Endothelial cell of umbilical vein (primary cell): ENCODE results near the gene TMEM183A. TPM values are rescaled to one million over a fixed set of nuclear protein-coding genes. Genes with fewer than 3 reads are reported as not detected.

ENCODE experiments used
- BruUV-seq: library from RNA; stranded (reverse); fragments of 400-500 nt; replicated peaks from 2 replicates; lab custom pipeline; 2021; lab: Mats Ljungman, UMichigan
- CTCF ChIA-PET: fragments of 300-600, 350-600 bp; sonication (Branson Sonifier 250); formaldehyde crosslinking; loops from one replicate; lab custom pipeline; 2021; ENCODE audit warnings: antibody characterized with exemption, inconsistent platforms; lab: Charles Lee
- POLR2A ChIA-PET: fragments of 300-600, 350-600 bp; sonication (Branson Sonifier 250); formaldehyde crosslinking; loops from one replicate; lab custom pipeline; 2021; ENCODE audit warnings: antibody characterized with exemption, inconsistent platforms; lab: Charles Lee
- DNase-seq: peaks from one replicate; pipeline ENCODE4 v3.0.0-alpha.2; 2011; ENCODE audit warnings: low read depth, low spot score
- FAIRE-seq: peaks from 2 replicates; lab custom pipeline; 2011; peaks lifted over from hg19 to GRCh38; lab: Jason Lieb, UNC
- H2AFZ ChIP-seq: 2 replicates; pipeline ENCODE4 v1.6.0; 2012; ENCODE audit warnings: low read depth, low read length, control low read depth, inconsistent platforms
- H3K27ac ChIP-seq: 2 replicates; pipeline ENCODE4 v1.5.1; 2011; ENCODE audit warnings: low read depth, mild to moderate bottlenecking, control low read depth, low read length, moderate library complexity; ENCODE audit not compliant: insufficient read depth
- H3K27me3 ChIP-seq, 2 experiments: 2 replicates each; pipeline versions ENCODE4 v1.6.0 to v1.6.1; 2011; ENCODE audit warnings: low read length in 2 of 2, mixed read lengths in 1 of 2; ENCODE audit not compliant: control insufficient read depth in 2 of 2, insufficient read depth in 2 of 2
- H3K36me3 ChIP-seq, 2 experiments: 2 replicates in 1 of 2; 3 replicates in 1 of 2; pipeline ENCODE4 v1.5.1; 2011; ENCODE audit warnings: low read length in 2 of 2, mild to moderate bottlenecking in 1 of 2, moderate library complexity in 1 of 2; ENCODE audit not compliant: control insufficient read depth in 2 of 2, insufficient read depth in 2 of 2; ENCODE audit errors: extremely low read depth in 1 of 2
- H3K4me1 ChIP-seq: 3 replicates; pipeline ENCODE4 v1.5.1; 2011; ENCODE audit warnings: mild to moderate bottlenecking, low read length; ENCODE audit not compliant: control insufficient read depth, insufficient read depth; ENCODE audit errors: extremely low read depth
- H3K4me2 ChIP-seq: 2 replicates; pipeline ENCODE4 v1.6.1; 2011; ENCODE audit warnings: low read length, control low read depth, mixed read lengths; ENCODE audit not compliant: insufficient read depth
- H3K4me3 ChIP-seq, 3 experiments: fragments of 200-600 bp in 1 of 3; sonication (generic), shearing (Covaris generic) in 1 of 3; replicated peaks in 1 of 3; 2 replicates each; pipeline ENCODE4 v1.5.1; 2011 to 2016; ENCODE audit warnings: control low read depth in 3 of 3, low read length in 3 of 3, mild to moderate bottlenecking in 2 of 3, inconsistent platforms in 1 of 3, low read depth in 1 of 3, moderate library complexity in 1 of 3; ENCODE audit not compliant: insufficient read depth in 1 of 3
- H3K79me2 ChIP-seq: 2 replicates; pipeline ENCODE4 v1.6.0; 2012; ENCODE audit warnings: low read length, inconsistent platforms; ENCODE audit not compliant: control insufficient read depth, insufficient read depth
- H3K9ac ChIP-seq: replicated peaks from 2 replicates; pipeline ENCODE3; 2011; ENCODE audit warnings: low read length, control low read depth; ENCODE audit not compliant: insufficient read depth; ENCODE audit errors: extremely low read depth
- H3K9me1 ChIP-seq: replicated peaks from 3 replicates; pipeline ENCODE4 v1.6.0; 2011; ENCODE audit warnings: mild to moderate bottlenecking, low read length; ENCODE audit not compliant: control insufficient read depth, insufficient read depth; ENCODE audit errors: extremely low read depth
- H3K9me3 ChIP-seq: replicated peaks from 2 replicates; pipeline ENCODE4 v1.5.1; 2012; ENCODE audit warnings: low read length, inconsistent platforms; ENCODE audit not compliant: control insufficient read depth, insufficient read depth
- H4K20me1 ChIP-seq: replicated peaks from 2 replicates; pipeline ENCODE3; 2011; ENCODE audit warnings: mild to moderate bottlenecking, low read length; ENCODE audit not compliant: control insufficient read depth, insufficient read depth; ENCODE audit errors: extremely low read depth
- EZH2 ChIP-seq: IDR thresholded peaks from 2 replicates; pipeline ENCODE4 v1.6.1; 2012; ENCODE audit warnings: borderline replicate concordance, low read depth, mild to moderate bottlenecking, moderate library complexity, low read length, inconsistent platforms; ENCODE audit not compliant: severe bottlenecking
- FOS ChIP-seq: IDR thresholded peaks from 2 replicates; pipeline ENCODE4 v1.6.1; 2011; ENCODE audit warnings: mild to moderate bottlenecking, low read length, moderate library complexity, borderline replicate concordance; ENCODE audit not compliant: insufficient read depth
- GATA2 ChIP-seq: IDR thresholded peaks from 2 replicates; pipeline ENCODE4 v1.7.0; 2011; ENCODE audit warnings: low read depth, mild to moderate bottlenecking, moderate library complexity, mixed read lengths, low read length; ENCODE audit not compliant: insufficient read length, insufficient read depth
- JUN ChIP-seq: IDR thresholded peaks from 2 replicates; pipeline ENCODE4 v1.6.1; 2011; ENCODE audit warnings: borderline replicate concordance, low read depth; ENCODE audit not compliant: insufficient read length, insufficient read depth
- MYC ChIP-seq: IDR thresholded peaks from one replicate; pipeline ENCODE4 v1.6.1; 2011; ENCODE audit warnings: mild to moderate bottlenecking, low read depth, low read length
- POLR2A ChIP-seq: IDR thresholded peaks from 2 replicates; pipeline ENCODE4 v1.6.1; 2012; ENCODE audit warnings: low read depth, mild to moderate bottlenecking, control low read depth, low read length
- POLR2AphosphoS5 ChIP-seq: IDR thresholded peaks from 2 replicates; pipeline ENCODE4 v1.6.1; 2012; ENCODE audit warnings: low read depth, mild to moderate bottlenecking, control low read depth, low read length, moderate library complexity; ENCODE audit not compliant: insufficient read depth
- dilution Hi-C: fragments of 300-500 bp; cut with MboI; formaldehyde crosslinking; loops from one replicate; pipeline ENCODE4 v1.15.0; 2019; ENCODE audit warnings: low sequenced_read_pairs; ENCODE audit not compliant: extremely low pct_ligation_motif_present
- intact Hi-C: fragments of 100-400 bp; cut with micrococcal nuclease; formaldehyde crosslinking; loops from one replicate; pipeline ENCODE4 v1.10.0; 2022
- polyA plus RNA-seq, 4 experiments: library from polyadenylated mRNA; depleted of rRNA in 3 of 4; stranded (reverse) in 3 of 4; unstranded in 1 of 4; fragments of >200 nt; gene quantifications; 2 replicates each; pipeline versions ENCODE4 v1.2.1 to v1.2.3, GENCODE V29; 2011 to 2012; ENCODE audit warnings: missing spikeins in 1 of 4
- total RNA-seq: library from RNA; stranded (reverse); gene quantifications from 2 replicates; pipeline ENCODE4 v1.2.3, GENCODE V29; 2021
- TF ChIP-seq, protein P1 (sequence below), 2 donors: IDR thresholded peaks; 1 replicate in 1 of 2; 2 replicates in 1 of 2; pipeline ENCODE4 v1.5.1; 2011; ENCODE audit warnings: low read length in 2 of 2, mild to moderate bottlenecking in 2 of 2, moderate library complexity in 2 of 2, control low read depth in 1 of 2, inconsistent platforms in 1 of 2, low read depth in 1 of 2; ENCODE audit not compliant: insufficient read depth in 1 of 2; ENCODE audit errors: extremely low read depth in 1 of 2
- TF ChIP-seq, protein P2 (sequence below): IDR thresholded peaks from 2 replicates; pipeline ENCODE4 v1.6.1; 2011; ENCODE audit not compliant: insufficient read depth, insufficient read length

Gene TMEM183A
- total and polyA plus RNA-seq, 2 donors (not counting 3 experiments of a cell fraction or from before 2014, with no cell fraction given), result 59.4 to 110 TPM

DNA sequence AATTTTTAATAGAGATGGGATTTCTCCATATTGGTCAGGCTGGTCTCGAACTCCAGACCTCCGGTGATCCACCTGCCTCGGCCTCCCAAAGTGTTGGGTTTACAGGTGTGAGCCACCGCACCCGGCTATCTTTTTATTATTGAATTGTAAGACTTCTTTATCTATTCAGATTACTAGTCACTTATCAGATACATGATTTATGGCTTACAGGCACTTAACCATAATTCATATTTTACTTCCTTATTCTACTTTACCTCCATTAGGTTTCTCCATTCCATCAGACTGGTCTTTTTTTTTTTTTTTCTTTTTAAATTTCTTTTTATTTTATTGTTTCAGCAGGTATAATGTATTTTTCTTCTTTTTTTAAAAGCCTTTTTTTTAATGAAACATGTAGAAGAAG lies 4.4 kb downstream of the TMEM183A start:
- Histone ChIP-seq H3K9ac (no peak overlapping the region), H3K27ac (no peak overlapping the region), H3K4me2 (no peak overlapping the region), H3K79me2 (peaks cover 31% of the 10 kb centered on the region), H3K4me3 (no peak overlapping the region), H3K9me3 (no peaks in the 10 kb centered on the region), H4K20me1 (no peaks in the 10 kb centered on the region), H3K9me1 (no peaks in the 10 kb centered on the region), H3K4me1 (peaks cover 11% of the 10 kb centered on the region), H3K27me3 (no peaks in the 10 kb centered on the region), H2AFZ (no peak overlapping the region), H3K36me3 (peaks cover 17 to 32% of the 10 kb centered on the region in 2 experiments)
- BruUV-seq, result no TSS peak
- CTCF ChIA-PET, result no interaction called here
- intact Hi-C loops (no loop called here), dilution Hi-C loops (no loop called here)
- TF ChIP-seq JUN, result no peak
- no peak for TF ChIP-seq EZH2
- TF ChIP-seq, protein P1, sequence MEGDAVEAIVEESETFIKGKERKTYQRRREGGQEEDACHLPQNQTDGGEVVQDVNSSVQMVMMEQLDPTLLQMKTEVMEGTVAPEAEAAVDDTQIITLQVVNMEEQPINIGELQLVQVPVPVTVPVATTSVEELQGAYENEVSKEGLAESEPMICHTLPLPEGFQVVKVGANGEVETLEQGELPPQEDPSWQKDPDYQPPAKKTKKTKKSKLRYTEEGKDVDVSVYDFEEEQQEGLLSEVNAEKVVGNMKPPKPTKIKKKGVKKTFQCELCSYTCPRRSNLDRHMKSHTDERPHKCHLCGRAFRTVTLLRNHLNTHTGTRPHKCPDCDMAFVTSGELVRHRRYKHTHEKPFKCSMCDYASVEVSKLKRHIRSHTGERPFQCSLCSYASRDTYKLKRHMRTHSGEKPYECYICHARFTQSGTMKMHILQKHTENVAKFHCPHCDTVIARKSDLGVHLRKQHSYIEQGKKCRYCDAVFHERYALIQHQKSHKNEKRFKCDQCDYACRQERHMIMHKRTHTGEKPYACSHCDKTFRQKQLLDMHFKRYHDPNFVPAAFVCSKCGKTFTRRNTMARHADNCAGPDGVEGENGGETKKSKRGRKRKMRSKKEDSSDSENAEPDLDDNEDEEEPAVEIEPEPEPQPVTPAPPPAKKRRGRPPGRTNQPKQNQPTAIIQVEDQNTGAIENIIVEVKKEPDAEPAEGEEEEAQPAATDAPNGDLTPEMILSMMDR (IDR thresholded peaks at IDR 0.05; ENCODE audit: extremely low read depth in 1 of 2, insufficient read depth in 1 of 2, low read depth in 1 of 2, low read length in 2 of 2), result no peak
- no peak for TF ChIP-seq GATA2
- no peak for TF ChIP-seq POLR2AphosphoS5
- TF ChIP-seq MYC, result no peak
- TF ChIP-seq, protein P2, sequence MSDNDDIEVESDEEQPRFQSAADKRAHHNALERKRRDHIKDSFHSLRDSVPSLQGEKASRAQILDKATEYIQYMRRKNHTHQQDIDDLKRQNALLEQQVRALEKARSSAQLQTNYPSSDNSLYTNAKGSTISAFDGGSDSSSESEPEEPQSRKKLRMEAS, result no peak
- TF ChIP-seq FOS, result no peak
- TF ChIP-seq POLR2A, result no peak
- POLR2A ChIA-PET, result no interaction called here
- DNase-seq (no peak), FAIRE-seq (no peak)
